Activated CD8-positive, alpha-beta memory T cell treated with anti-CD3 and anti-CD28 coated beads for 36 hours (primary cell): ENCODE data around the gene APRT. TPM values are rescaled to one million over a fixed set of nuclear protein-coding genes. Genes with fewer than 3 reads are reported as not detected.

Source experiments
- CTCF ChIA-PET: fragments of 350-600 bp; sonication (Branson Sonifier 250); formaldehyde crosslinking; loops from one replicate; lab custom pipeline; 2021; ENCODE audit warnings: antibody characterized with exemption; lab: Charles Lee
- POLR2A ChIA-PET: fragments of 350-600 bp; sonication (Branson Sonifier 250); formaldehyde crosslinking; loops from one replicate; lab custom pipeline; 2021; ENCODE audit warnings: antibody characterized with exemption; lab: Charles Lee
- total RNA-seq, 2 experiments: library from RNA; stranded (reverse); gene quantifications; one replicate each; pipeline ENCODE4 v1.2.3, GENCODE V29; 2021

The APRT gene
- total RNA-seq, 2 experiments from 2014 or later: 325 to 330 TPM

DNA sequence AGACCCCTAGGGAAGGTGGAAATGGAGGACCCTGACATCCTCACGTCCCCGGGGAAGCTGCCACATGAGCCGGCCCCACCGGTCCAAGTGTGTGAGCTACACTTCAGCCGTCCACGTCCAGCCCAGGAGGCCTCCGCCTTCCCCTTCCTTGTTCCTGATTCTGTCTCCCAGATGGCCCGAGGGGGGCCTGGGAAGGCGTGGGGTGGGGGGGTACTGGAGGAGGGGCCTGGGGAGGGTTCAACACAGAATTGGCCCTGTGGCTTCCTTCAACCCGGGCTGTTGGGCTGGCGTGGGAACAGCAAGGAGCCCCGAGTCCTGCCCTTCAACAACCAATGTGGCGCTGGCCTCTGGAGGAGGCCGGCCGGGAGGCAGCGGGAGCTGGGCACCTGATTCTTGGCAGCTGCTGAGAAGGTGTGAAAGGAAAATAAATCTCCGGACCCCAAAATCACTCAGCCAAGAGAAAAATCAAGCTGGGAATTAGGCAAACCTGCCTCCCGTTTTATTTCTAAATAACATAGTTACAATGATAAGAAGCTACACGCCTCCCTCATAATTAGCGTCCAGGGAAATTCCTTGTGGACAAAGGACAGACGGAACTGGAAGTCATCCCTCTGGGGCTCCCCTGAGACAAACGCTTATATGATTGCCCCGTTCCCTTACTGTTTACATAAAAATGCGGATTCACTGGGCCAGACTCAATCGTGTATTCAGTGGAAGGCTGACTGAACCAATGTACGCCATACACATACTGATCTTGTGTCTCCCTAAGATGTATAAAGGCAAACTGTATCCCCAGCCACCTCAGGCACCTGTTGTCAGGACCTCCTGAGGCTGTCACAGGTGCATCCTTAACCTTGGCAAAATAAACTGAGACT lies 1.8 kb upstream of the APRT start:
- ChIA-PET POLR2A (interaction anchor here (0.7 to 5.3 kb wide), 3 partner anchors 31 to 280 kb away, joined by 3 to 68 read pairs (median 13); partner anchors contain the start of genes ACSF3, GALNS, PIEZO1 and TRAPPC2L), CTCF (interaction anchor here (0.8 to 6.2 kb wide), 7 partner anchors 11 to 354 kb away, joined by 3 to 37 read pairs (median 8); partner anchors contain the start of genes GALNS and TRAPPC2L)

- ChIA-PET POLR2A (interaction anchor here (0.5 to 5.3 kb wide), 8 partner anchors 10 to 1063 kb away, joined by 3 to 68 read pairs (median 4); partner anchors contain the start of genes ACSF3, CDT1, GALNS and PIEZO1), CTCF (interaction anchor here (0.8 to 6.2 kb wide), 8 partner anchors 10 to 354 kb away, joined by 3 to 37 read pairs (median 6); partner anchors contain the start of genes GALNS and TRAPPC2L)
Measured at GRCh38 chr16:88812513-88813268, 963 bp upstream of the APRT start.

DNA sequence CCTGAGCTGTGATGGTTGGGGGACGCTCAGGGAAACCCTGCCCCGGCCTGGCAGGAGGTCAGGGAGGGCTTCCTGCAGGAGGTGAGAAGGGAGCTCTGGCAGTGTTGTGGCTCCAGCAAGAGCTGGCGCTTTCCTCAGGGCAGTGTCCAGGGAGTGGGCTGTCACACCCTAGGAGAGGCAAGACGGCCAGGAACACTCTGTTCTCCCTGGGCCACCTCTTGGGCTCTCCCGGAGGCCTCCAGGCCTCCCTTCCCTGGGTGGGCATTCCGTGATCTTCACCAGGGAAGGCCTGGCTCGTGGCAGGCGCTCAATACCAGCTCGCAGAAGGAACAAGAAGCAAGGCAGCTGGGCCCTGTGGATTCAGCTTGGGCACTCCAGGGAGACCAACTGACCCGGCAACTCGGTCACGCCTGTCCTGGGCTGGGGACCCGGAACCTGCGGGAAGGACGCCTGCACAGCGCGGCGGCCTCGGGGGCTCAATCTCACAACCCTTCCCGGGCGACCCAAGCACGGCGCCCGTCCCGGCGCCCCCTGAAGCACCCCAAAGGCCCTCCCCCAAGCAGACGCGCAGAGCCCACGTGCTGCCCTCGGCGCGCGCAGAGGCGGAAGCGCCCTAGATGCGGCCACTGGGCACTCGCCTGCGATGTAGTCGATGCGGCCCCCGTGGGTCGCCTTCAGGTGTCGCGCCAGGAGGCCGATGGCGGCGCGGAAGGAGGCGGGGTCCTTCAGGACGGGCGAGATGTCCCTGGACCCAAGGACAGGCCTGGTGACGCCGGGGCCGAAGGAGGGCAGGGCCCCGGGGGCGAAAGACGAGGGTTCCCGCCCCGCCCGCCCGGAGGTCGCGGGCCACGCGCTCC lies 588 bp downstream of the APRT start:
- CTCF ChIA-PET: interaction anchor here (1.1 to 6.2 kb wide), 6 partner anchors 8 to 74 kb away, joined by 3 to 37 read pairs (median 10); partner anchors contain the start of genes GALNS and TRAPPC2L
- POLR2A ChIA-PET: interaction anchor here (0.7 to 5.3 kb wide), 9 partner anchors 8 to 381 kb away, joined by 3 to 68 read pairs (median 4); partner anchors contain the start of genes GALNS, PIEZO1 and TRAPPC2L

GRCh38 chr16:88810166-88810911 lies 1.4 kb downstream of the APRT start:
- POLR2A ChIA-PET: interaction anchor here (0.8 to 5.3 kb wide), 9 partner anchors 8 to 73 kb away, joined by 3 to 68 read pairs (median 4); partner anchors contain the start of genes GALNS, PIEZO1 and TRAPPC2L
- CTCF ChIA-PET: interaction anchor here (3.0 to 6.2 kb wide), 2 partner anchors 47 to 73 kb away, joined by 14 to 37 read pairs; partner anchors contain the start of genes GALNS and TRAPPC2L

GRCh38 chr16:88809676-88810165 lies 2.0 kb downstream of the APRT start:
- CTCF ChIA-PET: interaction anchor here (3.0 to 6.2 kb wide), 2 partner anchors 48 to 72 kb away, joined by 14 to 37 read pairs; partner anchors contain the start of genes GALNS and TRAPPC2L
- POLR2A ChIA-PET: interaction anchor here (0.8 to 5.3 kb wide), 6 partner anchors 10 to 72 kb away, joined by 3 to 68 read pairs (median 4); partner anchors contain the start of gene PIEZO1

DNA sequence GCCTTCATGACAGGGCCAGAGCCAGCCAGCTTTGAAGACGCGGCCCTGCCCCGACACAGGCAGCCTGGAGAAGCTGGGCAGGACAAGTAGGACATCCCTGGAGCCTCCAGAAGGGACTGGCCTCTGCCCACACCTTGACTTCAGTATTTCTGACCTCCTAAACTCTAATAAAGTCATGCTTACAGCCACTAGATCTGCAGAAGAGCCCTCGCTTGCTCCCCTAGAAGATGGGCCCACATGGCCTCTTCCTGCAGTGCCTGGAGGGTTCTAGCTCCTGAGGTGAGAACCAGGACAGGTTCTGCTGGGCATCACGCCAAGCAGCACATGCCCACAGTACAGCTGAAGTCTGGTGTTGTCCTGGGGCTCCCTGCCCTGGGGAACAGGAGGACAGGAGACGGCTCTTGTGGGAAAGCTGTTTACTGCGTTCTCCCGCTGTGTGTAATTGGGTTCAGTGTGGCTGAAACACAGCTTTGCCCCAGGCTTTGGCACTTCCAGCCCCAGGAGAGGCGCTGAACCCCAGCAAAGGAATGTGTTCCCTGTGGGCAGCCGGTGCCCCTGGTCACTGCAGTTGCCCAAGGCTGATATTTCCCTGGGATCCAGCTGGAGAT lies 2.6 kb downstream of the APRT start:
- CTCF ChIA-PET: interaction anchor here (1.2 to 6.2 kb wide), 3 partner anchors 48 to 72 kb away, joined by 3 to 37 read pairs (median 14); partner anchors contain the start of genes GALNS and TRAPPC2L
- POLR2A ChIA-PET: interaction anchor here (0.6 to 5.3 kb wide), 5 partner anchors 9 to 250 kb away, joined by 4 to 68 read pairs (median 4); partner anchors contain the start of gene PIEZO1

DNA sequence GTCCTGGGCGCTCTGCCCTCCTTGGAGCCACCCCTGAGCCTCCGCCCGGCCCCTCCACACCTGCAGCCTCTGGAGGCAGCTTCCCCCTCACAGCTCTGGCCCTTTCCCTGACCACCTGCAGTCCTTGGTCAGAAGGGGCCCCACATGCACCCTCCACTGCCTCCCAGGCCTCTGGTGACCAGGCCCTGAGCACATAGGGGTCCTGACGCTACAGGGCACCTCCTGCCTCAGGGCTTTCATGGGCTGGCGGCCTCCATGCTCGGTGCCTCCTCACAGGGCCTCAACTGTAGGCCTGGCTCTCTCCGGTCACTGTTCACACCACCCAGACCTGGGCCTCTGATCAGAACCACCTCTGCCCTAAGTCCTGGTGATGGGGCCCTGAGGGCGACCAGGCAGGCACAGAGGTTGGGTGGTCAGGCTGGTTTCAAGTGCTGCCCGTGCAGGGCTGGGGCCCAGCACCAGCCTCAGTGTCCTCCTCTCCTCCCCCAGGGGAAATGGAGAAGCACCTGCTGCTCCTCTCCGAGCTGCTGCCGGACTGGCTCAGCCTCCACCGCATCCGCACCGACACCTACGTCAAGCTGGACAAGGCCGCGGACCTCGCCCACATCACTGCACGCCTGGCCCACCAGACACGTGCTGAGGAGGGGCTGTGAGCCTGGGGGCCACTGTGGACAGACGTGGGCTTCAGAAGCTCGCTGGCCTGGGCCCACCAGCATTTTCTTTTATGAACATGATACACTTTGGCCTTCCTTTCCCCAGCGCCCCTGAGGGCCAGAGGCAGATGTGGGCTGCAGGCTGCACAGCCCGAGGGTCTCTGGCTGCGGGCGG lies 3.9 kb downstream of the APRT start:
- CTCF ChIA-PET: interaction anchor here (1.2 kb wide), 1 partner anchor 65 kb away, joined by 3 read pairs; no protein-coding TSS in a partner anchor
- POLR2A ChIA-PET: interaction anchor here (0.5 to 5.3 kb wide), 5 partner anchors 9 to 678 kb away, joined by 3 to 68 read pairs (median 4); partner anchors contain the start of gene PIEZO1

DNA sequence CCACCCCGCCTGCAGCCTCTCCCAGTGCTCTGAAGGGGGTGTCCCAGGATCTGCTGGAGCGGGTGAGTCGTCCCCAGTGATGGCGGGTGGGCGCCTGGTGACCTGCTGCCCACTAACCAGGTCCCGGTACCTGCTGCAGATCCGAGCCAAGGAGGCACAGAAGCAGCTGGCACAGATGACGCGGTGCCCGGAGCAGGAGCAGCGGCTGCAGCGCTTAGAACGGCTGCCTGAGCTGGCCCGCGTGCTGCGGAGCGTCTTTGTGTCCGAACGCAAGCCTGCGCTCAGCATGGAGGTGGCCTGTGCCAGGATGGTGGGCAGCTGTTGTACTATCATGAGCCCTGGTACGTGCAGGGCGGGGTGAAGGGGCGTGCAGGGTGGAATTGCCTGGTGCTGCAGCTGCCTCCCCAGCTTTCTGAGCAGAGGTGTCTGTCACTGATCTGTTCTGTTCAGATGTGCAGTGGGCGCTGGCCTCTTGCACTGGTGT lies 4.5 kb downstream of the APRT start:
- POLR2A ChIA-PET: interaction anchor here (1.2 to 1.8 kb wide), 2 partner anchors 25 to 69 kb away, joined by 3 to 5 read pairs; no protein-coding TSS in a partner anchor
- CTCF ChIA-PET: interaction anchor here (1.1 to 1.4 kb wide), 2 partner anchors 25 to 70 kb away, joined by 4 to 9 read pairs; no protein-coding TSS in a partner anchor

GRCh38 chr16:88806491-88807111 lies 5.1 kb downstream of the APRT start:
- POLR2A ChIA-PET: interaction anchor here (1.2 to 1.8 kb wide), 2 partner anchors 24 to 69 kb away, joined by 3 to 5 read pairs; no protein-coding TSS in a partner anchor
- CTCF ChIA-PET: interaction anchor here (1.1 to 1.4 kb wide), 2 partner anchors 25 to 70 kb away, joined by 4 to 9 read pairs; no protein-coding TSS in a partner anchor

- ChIA-PET CTCF (interaction anchor here (1.1 to 1.4 kb wide), 2 partner anchors 24 to 69 kb away, joined by 4 to 9 read pairs; no protein-coding TSS in a partner anchor), POLR2A (interaction anchor here (1.8 kb wide), 1 partner anchor 23 kb away, joined by 5 read pairs; no protein-coding TSS in a partner anchor)
Measured at GRCh38 chr16:88805887-88806393, 5.8 kb downstream of the APRT start.

GRCh38 chr16:88805340-88805715 lies 6.4 kb downstream of the APRT start:
- CTCF ChIA-PET: interaction anchor here (3.1 kb wide), 1 partner anchor 69 kb away, joined by 16 read pairs; no protein-coding TSS in a partner anchor
- POLR2A ChIA-PET: interaction anchor here (3.2 kb wide), 1 partner anchor 23 kb away, joined by 25 read pairs; no protein-coding TSS in a partner anchor

- CTCF ChIA-PET: interaction anchor here (3.1 kb wide), 1 partner anchor 68 kb away, joined by 16 read pairs; no protein-coding TSS in a partner anchor
- POLR2A ChIA-PET: interaction anchor here (3.2 kb wide), 1 partner anchor 23 kb away, joined by 25 read pairs; no protein-coding TSS in a partner anchor
Measured at GRCh38 chr16:88804552-88805339, 7.0 kb downstream of the APRT start.

DNA sequence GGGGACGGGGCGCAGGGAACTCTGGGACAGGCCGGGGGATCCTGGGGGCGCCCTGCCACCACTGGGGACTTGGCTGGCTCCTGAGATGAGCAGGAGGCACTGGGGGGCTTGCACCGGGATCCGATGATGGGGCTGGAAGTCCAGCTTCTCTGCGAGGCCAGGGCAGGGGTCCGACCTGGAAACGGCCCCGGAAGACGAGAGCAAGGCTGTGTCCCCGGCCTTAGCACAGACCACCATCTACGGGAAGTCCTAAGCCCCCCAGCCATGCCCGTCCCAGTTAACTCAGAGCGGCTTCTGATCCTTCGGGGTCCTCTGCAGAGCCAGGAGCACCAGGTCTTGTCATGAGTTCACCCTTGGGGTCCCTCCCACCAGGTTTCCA lies 7.6 kb downstream of the APRT start:
- ChIA-PET POLR2A (interaction anchor here (2.0 to 3.2 kb wide), 2 partner anchors 10 to 22 kb away, joined by 12 to 25 read pairs; no protein-coding TSS in a partner anchor), CTCF (interaction anchor here (3.1 kb wide), 1 partner anchor 67 kb away, joined by 16 read pairs; no protein-coding TSS in a partner anchor)
